ENCODE results near the gene SLC37A3. TPM values are rescaled to one million over a fixed set of nuclear protein-coding genes. Genes with fewer than 3 reads are reported as not detected.

Gene SLC37A3
- total and polyA plus RNA-seq, 2 of the 13 experiments (the other 11 are each of a cell fraction or from before 2014, with no cell fraction given) = 21.3 to 27.9 TPM

DNA sequence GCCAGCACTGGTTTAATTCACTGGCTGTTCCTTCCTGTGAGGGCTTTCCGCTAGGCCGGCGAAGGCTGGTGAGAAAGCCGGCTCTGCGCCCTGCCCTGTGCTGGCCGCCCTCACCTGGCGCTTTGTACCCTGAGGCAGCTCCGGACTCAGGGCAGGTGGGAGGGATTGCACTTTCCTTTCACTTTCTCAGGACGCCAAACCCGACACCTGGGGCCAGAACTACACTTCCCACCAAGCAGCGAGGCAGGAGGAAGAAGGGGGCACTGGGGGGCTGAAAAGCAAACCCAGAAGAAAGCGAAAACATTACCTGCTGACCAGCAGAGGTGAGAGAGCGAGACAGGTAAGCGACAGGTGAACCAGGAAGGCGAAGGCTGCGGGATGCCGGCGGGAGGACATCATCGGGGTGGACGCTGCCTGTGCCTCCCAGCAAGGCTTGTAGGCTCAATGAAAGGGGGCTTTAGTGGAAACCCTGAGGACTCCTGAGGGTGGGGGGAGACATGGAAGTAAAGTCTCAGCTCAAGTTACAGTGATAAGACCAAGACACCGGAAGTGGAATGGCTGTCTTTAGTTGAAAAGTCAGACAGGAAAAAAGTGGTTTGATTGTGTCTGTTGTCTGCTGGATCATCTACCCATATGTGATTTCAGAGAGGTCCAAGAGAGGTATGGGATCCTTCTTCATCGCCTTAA lies 5.7 kb upstream of the SLC37A3 start, which contains the start of gene RAB19 (continued):
- TF ChIP-seq KLF9 (CRISPR knock-in tag; IDR thresholded peaks at IDR 0.05; ENCODE audit: low read depth) = no peak
- TF ChIP-seq REL (CRISPR knock-in tag; conservative IDR thresholded peaks at IDR 0.05) = no peak
- TF ChIP-seq ZEB1 (IDR thresholded peaks at IDR 0.05; ENCODE audit: insufficient replicate concordance, low read depth) = peak; percentile 98
- TF ChIP-seq ZNF460 (CRISPR knock-in tag; IDR thresholded peaks at IDR 0.05; ENCODE audit: borderline replicate concordance) = no peak
- TF ChIP-seq NFYC (CRISPR knock-in tag; IDR thresholded peaks at IDR 0.05) = no peak
- TF ChIP-seq FIP1L1 (IDR thresholded peaks at IDR 0.05; ENCODE audit: borderline replicate concordance, insufficient read depth, low read depth, low read length) = no peak
- TF ChIP-seq, protein P1, sequence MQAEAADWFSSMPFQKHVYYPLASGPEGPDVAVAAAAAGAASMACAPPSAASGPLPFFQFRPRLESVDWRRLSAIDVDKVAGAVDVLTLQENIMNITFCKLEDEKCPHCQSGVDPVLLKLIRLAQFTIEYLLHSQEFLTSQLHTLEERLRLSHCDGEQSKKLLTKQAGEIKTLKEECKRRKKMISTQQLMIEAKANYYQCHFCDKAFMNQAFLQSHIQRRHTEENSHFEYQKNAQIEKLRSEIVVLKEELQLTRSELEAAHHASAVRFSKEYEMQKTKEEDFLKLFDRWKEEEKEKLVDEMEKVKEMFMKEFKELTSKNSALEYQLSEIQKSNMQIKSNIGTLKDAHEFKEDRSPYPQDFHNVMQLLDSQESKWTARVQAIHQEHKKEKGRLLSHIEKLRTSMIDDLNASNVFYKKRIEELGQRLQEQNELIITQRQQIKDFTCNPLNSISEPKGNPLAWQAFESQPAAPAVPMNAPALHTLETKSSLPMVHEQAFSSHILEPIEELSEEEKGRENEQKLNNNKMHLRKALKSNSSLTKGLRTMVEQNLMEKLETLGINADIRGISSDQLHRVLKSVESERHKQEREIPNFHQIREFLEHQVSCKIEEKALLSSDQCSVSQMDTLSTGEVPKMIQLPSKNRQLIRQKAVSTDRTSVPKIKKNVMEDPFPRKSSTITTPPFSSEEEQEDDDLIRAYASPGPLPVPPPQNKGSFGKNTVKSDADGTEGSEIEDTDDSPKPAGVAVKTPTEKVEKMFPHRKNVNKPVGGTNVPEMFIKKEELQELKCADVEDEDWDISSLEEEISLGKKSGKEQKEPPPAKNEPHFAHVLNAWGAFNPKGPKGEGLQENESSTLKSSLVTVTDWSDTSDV (CRISPR knock-in tag; IDR thresholded peaks at IDR 0.05) = no peak
- TF ChIP-seq, protein P2, sequence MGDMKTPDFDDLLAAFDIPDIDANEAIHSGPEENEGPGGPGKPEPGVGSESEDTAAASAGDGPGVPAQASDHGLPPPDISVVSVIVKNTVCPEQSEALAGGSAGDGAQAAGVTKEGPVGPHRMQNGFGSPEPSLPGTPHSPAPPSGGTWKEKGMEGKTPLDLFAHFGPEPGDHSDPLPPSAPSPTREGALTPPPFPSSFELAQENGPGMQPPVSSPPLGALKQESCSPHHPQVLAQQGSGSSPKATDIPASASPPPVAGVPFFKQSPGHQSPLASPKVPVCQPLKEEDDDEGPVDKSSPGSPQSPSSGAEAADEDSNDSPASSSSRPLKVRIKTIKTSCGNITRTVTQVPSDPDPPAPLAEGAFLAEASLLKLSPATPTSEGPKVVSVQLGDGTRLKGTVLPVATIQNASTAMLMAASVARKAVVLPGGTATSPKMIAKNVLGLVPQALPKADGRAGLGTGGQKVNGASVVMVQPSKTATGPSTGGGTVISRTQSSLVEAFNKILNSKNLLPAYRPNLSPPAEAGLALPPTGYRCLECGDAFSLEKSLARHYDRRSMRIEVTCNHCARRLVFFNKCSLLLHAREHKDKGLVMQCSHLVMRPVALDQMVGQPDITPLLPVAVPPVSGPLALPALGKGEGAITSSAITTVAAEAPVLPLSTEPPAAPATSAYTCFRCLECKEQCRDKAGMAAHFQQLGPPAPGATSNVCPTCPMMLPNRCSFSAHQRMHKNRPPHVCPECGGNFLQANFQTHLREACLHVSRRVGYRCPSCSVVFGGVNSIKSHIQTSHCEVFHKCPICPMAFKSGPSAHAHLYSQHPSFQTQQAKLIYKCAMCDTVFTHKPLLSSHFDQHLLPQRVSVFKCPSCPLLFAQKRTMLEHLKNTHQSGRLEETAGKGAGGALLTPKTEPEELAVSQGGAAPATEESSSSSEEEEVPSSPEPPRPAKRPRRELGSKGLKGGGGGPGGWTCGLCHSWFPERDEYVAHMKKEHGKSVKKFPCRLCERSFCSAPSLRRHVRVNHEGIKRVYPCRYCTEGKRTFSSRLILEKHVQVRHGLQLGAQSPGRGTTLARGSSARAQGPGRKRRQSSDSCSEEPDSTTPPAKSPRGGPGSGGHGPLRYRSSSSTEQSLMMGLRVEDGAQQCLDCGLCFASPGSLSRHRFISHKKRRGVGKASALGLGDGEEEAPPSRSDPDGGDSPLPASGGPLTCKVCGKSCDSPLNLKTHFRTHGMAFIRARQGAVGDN (CRISPR knock-in tag; IDR thresholded peaks at IDR 0.05) = peak; percentile 45
- TF ChIP-seq SIN3B (IDR thresholded peaks at IDR 0.05; ENCODE audit: low read length) = no peak
- TF ChIP-seq, protein P3, sequence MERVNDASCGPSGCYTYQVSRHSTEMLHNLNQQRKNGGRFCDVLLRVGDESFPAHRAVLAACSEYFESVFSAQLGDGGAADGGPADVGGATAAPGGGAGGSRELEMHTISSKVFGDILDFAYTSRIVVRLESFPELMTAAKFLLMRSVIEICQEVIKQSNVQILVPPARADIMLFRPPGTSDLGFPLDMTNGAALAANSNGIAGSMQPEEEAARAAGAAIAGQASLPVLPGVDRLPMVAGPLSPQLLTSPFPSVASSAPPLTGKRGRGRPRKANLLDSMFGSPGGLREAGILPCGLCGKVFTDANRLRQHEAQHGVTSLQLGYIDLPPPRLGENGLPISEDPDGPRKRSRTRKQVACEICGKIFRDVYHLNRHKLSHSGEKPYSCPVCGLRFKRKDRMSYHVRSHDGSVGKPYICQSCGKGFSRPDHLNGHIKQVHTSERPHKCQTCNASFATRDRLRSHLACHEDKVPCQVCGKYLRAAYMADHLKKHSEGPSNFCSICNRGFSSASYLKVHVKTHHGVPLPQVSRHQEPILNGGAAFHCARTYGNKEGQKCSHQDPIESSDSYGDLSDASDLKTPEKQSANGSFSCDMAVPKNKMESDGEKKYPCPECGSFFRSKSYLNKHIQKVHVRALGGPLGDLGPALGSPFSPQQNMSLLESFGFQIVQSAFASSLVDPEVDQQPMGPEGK (CRISPR knock-in tag; IDR thresholded peaks at IDR 0.05) = peak; percentile 11; the same call in 1 of the 2 replicates
- TF ChIP-seq ZNF44 (CRISPR knock-in tag; IDR thresholded peaks at IDR 0.05) = no peak
- TF ChIP-seq PLRG1 (conservative IDR thresholded peaks at IDR 0.05) = no peak
- TF ChIP-seq ZNF124 (CRISPR knock-in tag; IDR thresholded peaks at IDR 0.05) = no peak
- no peak for TF ChIP-seq CCAR2 (optimal IDR thresholded peaks at IDR 0.05; ENCODE audit: low read depth, low read length)
- TF ChIP-seq, protein P4, sequence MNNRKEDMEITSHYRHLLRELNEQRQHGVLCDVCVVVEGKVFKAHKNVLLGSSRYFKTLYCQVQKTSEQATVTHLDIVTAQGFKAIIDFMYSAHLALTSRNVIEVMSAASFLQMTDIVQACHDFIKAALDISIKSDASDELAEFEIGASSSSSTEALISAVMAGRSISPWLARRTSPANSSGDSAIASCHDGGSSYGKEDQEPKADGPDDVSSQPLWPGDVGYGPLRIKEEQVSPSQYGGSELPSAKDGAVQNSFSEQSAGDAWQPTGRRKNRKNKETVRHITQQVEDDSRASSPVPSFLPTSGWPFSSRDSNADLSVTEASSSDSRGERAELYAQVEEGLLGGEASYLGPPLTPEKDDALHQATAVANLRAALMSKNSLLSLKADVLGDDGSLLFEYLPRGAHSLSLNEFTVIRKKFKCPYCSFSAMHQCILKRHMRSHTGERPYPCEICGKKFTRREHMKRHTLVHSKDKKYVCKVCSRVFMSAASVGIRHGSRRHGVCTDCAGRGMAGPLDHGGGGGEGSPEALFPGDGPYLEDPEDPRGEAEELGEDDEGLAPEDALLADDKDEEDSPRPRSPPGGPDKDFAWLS (CRISPR knock-in tag; IDR thresholded peaks at IDR 0.05; ENCODE audit: borderline replicate concordance) = no peak
- TF ChIP-seq, protein P5, sequence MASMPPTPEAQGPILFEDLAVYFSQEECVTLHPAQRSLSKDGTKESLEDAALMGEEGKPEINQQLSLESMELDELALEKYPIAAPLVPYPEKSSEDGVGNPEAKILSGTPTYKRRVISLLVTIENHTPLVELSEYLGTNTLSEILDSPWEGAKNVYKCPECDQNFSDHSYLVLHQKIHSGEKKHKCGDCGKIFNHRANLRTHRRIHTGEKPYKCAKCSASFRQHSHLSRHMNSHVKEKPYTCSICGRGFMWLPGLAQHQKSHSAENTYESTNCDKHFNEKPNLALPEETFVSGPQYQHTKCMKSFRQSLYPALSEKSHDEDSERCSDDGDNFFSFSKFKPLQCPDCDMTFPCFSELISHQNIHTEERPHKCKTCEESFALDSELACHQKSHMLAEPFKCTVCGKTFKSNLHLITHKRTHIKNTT (CRISPR knock-in tag; IDR thresholded peaks at IDR 0.05) = no peak
- no peak for TF ChIP-seq HMG20A (CRISPR knock-in tag; IDR thresholded peaks at IDR 0.05; ENCODE audit: borderline replicate concordance)
- no peak for TF ChIP-seq ARNTL (CRISPR knock-in tag; IDR thresholded peaks at IDR 0.05)

Measured in HepG2 (cell line).